Osteoblast (primary cell): ENCODE measurements around the gene PIH1D2. TPM values are rescaled to one million over a fixed set of nuclear protein-coding genes. Genes with fewer than 3 reads are reported as not detected.

Source experiments
- DNase-seq: peaks from one replicate; pipeline ENCODE4 v3.0.0; 2011; ENCODE audit warnings: low spot score, mixed read lengths; ENCODE audit not compliant: insufficient read length; ENCODE audit errors: missing footprints
- H2AFZ ChIP-seq: 2 replicates; pipeline ENCODE4 v1.6.0; 2011; ENCODE audit warnings: mild to moderate bottlenecking, low read length
- H3K27ac ChIP-seq: 2 replicates; pipeline ENCODE4 v1.5.1; 2011; ENCODE audit warnings: mild to moderate bottlenecking, low read depth, low read length, moderate library complexity
- H3K27me3 ChIP-seq: 2 replicates; pipeline ENCODE4 v1.6.0; 2012; ENCODE audit warnings: mild to moderate bottlenecking, control low read depth, inconsistent platforms, low read length, moderate library complexity; ENCODE audit not compliant: insufficient read depth
- H3K36me3 ChIP-seq: 2 replicates; pipeline ENCODE4 v1.5.1; 2011; ENCODE audit warnings: mild to moderate bottlenecking, low read length, control low read depth, moderate library complexity; ENCODE audit not compliant: insufficient read depth
- H3K4me1 ChIP-seq: 2 replicates; pipeline ENCODE4 v1.5.1; 2011; ENCODE audit warnings: mild to moderate bottlenecking, low read length, control low read depth, moderate library complexity; ENCODE audit not compliant: insufficient read depth
- H3K4me2 ChIP-seq: 2 replicates; pipeline ENCODE4 v1.6.0; 2011; ENCODE audit warnings: mild to moderate bottlenecking, low read length; ENCODE audit not compliant: insufficient read depth
- H3K4me3 ChIP-seq: fragments of 200-600 bp; sonication (generic); 3 replicates; pipeline ENCODE4 v1.5.1; 2012; ENCODE audit warnings: mild to moderate bottlenecking, low read length, inconsistent platforms; ENCODE audit not compliant: insufficient read depth
- H3K79me2 ChIP-seq: 2 replicates; pipeline ENCODE4 v1.6.0; 2012; ENCODE audit warnings: mild to moderate bottlenecking, low read length, control low read depth, inconsistent platforms; ENCODE audit not compliant: insufficient read depth
- H3K9me3 ChIP-seq: 2 replicates; pipeline ENCODE4 v1.5.1; 2011; ENCODE audit warnings: low read depth, low read length, control low read depth
- H4K20me1 ChIP-seq: 2 replicates; pipeline ENCODE4 v1.6.0; 2012; ENCODE audit warnings: mild to moderate bottlenecking, low read length, control low read depth; ENCODE audit not compliant: insufficient read depth
- total RNA-seq: library from RNA; depleted of rRNA; stranded (reverse); fragments of >200 nt; gene quantifications from 2 replicates; pipeline ENCODE4 v1.2.3, GENCODE V29; 2012
- TF ChIP-seq, protein P1 (sequence below): IDR thresholded peaks from 2 replicates; pipeline ENCODE4 v1.5.1; 2011; ENCODE audit warnings: mild to moderate bottlenecking, low read depth, low read length, moderate library complexity; ENCODE audit errors: extremely low read depth

The PIH1D2 gene, protein sequence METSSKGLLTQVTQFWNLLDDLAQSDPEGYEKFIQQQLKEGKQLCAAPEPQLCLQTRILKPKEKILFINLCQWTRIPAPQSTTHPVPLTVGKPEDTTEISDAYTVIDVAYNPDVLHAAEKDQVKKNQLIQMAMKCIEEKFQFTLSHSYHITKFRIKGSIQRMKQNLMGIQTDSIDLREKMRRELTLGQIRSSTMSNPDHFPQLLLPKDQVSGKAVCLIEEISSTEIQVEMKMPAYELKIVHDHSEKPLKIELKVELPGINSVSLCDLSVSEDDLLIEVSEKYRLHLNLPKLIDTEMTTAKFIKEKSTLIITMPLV
- 2.7 and 2.9 TPM in 2 replicates for total RNA-seq

DNA sequence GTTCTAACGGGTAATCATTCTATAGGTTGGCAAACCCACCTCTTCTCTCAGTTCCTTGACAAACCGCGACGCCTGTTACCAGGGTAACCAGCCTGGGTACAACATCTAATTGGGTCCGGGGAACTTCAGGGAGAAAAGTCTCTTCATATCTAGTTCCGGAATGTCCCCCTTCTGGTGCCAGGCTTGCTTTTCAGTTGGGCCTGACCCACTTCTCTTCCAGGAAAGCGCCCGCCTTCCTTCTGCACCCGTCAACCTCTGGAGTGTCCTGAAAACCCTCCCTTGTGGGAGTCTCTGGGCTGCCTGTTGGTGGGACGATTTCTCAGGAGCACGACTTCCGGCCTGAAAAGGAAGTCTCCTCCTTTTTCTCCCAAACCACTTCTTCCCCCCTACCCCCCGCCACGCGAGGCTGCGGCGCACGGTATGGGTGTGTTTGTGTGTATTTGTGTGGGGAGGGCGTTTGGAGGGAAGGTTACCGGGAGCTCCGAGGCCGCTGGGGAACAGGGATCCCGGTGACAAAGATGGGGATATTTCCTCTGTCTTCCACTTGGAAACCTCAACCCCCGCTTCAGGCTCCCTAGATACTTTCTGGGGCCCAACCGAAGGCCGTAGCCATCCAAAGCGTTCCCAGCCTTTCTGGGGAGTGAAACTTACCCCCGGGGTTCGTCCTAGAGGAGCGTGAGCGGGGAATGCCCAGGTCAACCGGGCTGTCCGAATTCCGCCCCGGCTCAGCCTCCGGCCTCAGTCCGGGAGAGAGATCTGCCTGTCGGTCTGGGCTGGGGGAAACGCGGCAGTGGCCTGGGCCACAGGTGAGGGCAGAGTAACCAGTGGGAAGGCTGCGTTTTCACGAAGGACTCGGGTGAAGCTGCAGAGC lies at the start of gene PIH1D2, which contains the start of gene NKAPD1:
TSS of gene PIH1D2 (minus strand) at position 77 of the 871 bp plus-strand sequence. CDS start 843 bp downstream, outside the sequence.
TSS of gene NKAPD1 (plus strand) at position 359 of the 871 bp plus-strand sequence. CDS start 1,276 bp downstream, outside the sequence.
- Histone ChIP-seq H3K27me3 (no peaks in the 10 kb centered on the region), H3K4me2 (peak within 1 kb of the TSS; percentile 96), H3K4me3 (peak within 1 kb of the TSS; percentile 92), H3K4me1 (peaks cover 16% of the 10 kb centered on the region), H3K36me3 (peaks cover 29% of the 10 kb centered on the region), H3K27ac (peak within 1 kb of the TSS; percentile 85), H2AFZ (peak within 1 kb of the TSS; percentile 88), H3K9me3 (no peaks in the 10 kb centered on the region), H4K20me1 (no peaks in the 10 kb centered on the region), H3K79me2 (peaks cover 31% of the 10 kb centered on the region)
- TF ChIP-seq, protein P1, sequence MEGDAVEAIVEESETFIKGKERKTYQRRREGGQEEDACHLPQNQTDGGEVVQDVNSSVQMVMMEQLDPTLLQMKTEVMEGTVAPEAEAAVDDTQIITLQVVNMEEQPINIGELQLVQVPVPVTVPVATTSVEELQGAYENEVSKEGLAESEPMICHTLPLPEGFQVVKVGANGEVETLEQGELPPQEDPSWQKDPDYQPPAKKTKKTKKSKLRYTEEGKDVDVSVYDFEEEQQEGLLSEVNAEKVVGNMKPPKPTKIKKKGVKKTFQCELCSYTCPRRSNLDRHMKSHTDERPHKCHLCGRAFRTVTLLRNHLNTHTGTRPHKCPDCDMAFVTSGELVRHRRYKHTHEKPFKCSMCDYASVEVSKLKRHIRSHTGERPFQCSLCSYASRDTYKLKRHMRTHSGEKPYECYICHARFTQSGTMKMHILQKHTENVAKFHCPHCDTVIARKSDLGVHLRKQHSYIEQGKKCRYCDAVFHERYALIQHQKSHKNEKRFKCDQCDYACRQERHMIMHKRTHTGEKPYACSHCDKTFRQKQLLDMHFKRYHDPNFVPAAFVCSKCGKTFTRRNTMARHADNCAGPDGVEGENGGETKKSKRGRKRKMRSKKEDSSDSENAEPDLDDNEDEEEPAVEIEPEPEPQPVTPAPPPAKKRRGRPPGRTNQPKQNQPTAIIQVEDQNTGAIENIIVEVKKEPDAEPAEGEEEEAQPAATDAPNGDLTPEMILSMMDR = peak; percentile 23
- peak; percentile 93 for DNase-seq

DNA sequence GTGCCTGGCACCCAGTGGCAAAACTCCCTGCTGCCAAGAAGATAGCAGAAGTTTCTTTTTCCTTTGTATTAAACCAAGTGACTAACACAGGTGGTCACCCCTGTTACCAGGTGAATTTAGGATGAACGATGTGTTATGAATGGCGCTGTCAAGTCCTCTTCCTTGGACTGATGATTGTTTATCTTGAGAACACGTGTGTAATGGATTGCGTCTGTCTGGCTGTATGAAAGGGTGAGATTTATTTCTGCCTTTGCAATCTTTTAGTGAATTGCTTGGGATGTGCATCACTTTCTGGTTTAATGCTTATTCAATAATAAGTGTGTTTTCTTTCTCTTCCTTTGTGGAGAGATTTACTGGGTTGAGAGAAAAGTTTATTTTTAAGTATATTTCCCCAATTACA lies 49.3 kb upstream of the PIH1D2 start:
- TF ChIP-seq, protein P1 = no peak
- H3K79me2 ChIP-seq = no peaks in the 10 kb centered on the region

DNA sequence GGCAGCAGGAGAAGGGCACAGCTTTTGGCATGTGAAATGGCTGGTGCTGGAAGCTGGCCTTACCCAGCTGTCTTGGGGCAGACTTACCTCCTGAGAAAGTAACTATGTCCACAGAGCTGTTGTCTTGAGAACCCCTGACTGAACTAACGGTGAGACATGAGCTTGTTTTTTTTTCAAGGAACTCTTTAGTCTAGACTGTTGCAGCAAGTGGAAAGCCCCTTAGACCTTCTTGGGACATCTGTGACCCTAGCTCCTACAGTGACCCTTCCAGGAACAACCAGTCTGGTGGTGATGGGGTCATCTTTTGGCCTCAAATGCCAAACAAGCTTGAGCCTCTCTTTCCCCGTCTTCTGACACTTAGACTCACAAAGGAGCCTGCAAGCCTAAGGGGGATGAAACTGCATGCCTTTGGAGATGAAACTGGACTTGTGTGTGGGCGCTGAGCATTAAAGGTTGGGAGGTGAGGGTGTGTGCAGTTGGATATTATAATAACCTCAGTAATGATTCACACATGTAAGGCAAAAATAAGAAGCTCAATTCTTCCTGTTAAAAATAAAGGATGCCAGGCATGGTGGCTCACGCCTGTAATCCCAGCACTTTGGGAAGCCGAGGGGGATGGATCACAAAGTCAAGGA lies 48.3 kb upstream of the PIH1D2 start:
- Histone ChIP-seq H3K4me2 (no peak overlapping the region), H3K4me1 (peaks cover 9% of the 10 kb centered on the region)
- TF ChIP-seq, protein P1 = no peak

More for the DNA sequence above, 49.3 kb upstream of the PIH1D2 start:
- no peaks in the 10 kb centered on the region for H3K9me3 ChIP-seq
- no peak overlapping the region for H3K4me3 ChIP-seq
- H2AFZ ChIP-seq = no peak overlapping the region
- no peak for DNase-seq
- H3K36me3 ChIP-seq = no peaks in the 10 kb centered on the region
- H3K27ac ChIP-seq = no peak overlapping the region
- H4K20me1 ChIP-seq = no peaks in the 10 kb centered on the region
- no peaks in the 10 kb centered on the region for H3K27me3 ChIP-seq
- H3K4me1 ChIP-seq = peaks cover 9% of the 10 kb centered on the region
- H3K4me2 ChIP-seq = no peak overlapping the region

More for the DNA sequence above, 48.3 kb upstream of the PIH1D2 start:
- Histone ChIP-seq H3K27me3 (no peaks in the 10 kb centered on the region), H3K79me2 (no peaks in the 10 kb centered on the region), H3K27ac (no peak overlapping the region), H3K36me3 (no peaks in the 10 kb centered on the region), H3K4me3 (no peak overlapping the region), H2AFZ (no peak overlapping the region), H4K20me1 (no peaks in the 10 kb centered on the region), H3K9me3 (no peaks in the 10 kb centered on the region)
- no peak for DNase-seq
